B cell (primary cell): ENCODE results near the gene OR4N2. TPM values are rescaled to one million over a fixed set of nuclear protein-coding genes. Genes with fewer than 3 reads are reported as not detected.

Experiments
- ATAC-seq: fragments of 200-7000 bp; cut with Tn5 transposase; one replicate; pipeline ENCODE4 v1.10.0; 2021; ENCODE audit warnings: low read depth, mild to moderate bottlenecking, moderate number of reproducible peaks, moderate library complexity
- CTCF ChIA-PET: fragments of 350-600 bp; sonication (Branson Sonifier 250); formaldehyde crosslinking; loops from one replicate; lab custom pipeline; 2021; ENCODE audit warnings: antibody characterized with exemption, inconsistent platforms; lab: Charles Lee
- POLR2A ChIA-PET: fragments of 350-600 bp; sonication (Branson Sonifier 250); formaldehyde crosslinking; loops from one replicate; lab custom pipeline; 2021; ENCODE audit warnings: antibody characterized with exemption; lab: Charles Lee
- DNase-seq: peaks from one replicate; pipeline ENCODE4 v3.0.0; 2013
- H2AFZ ChIP-seq: 2 replicates; pipeline ENCODE4 v1.6.1; 2012; ENCODE audit warnings: mild to moderate bottlenecking, low read depth, low read length; ENCODE audit not compliant: insufficient read depth, poor library complexity, severe bottlenecking
- H3K27ac ChIP-seq, 2 donors: 1 replicate in 1 of 2; 2 replicates in 1 of 2; pipeline ENCODE4 v1.5.1; 2012 to 2013; ENCODE audit warnings: low read length in 2 of 2, mild to moderate bottlenecking in 2 of 2, moderate library complexity in 1 of 2
- H3K27me3 ChIP-seq, 4 experiments: fragments of 200-600 bp in 1 of 4; sonication (generic) in 1 of 4; replicated peaks in 1 of 4; 1 replicate in 2 of 4; 2 replicates in 2 of 4; pipeline versions ENCODE4 v1.6.1 to v1.7.0; 2013 to 2016; ENCODE audit warnings: low read length in 3 of 4, mild to moderate bottlenecking in 2 of 4, mixed read lengths in 1 of 4, moderate library complexity in 1 of 4; ENCODE audit not compliant: insufficient read depth in 4 of 4, control insufficient read depth in 3 of 4; ENCODE audit errors: control extremely low read depth in 1 of 4
- H3K36me3 ChIP-seq, 2 experiments: replicated peaks in 1 of 2; 1 replicate in 1 of 2; 2 replicates in 1 of 2; pipeline versions ENCODE4 v1.6.1 to v1.7.1; 2013; ENCODE audit warnings: low read length in 1 of 2; ENCODE audit not compliant: insufficient read depth in 2 of 2, control insufficient read depth in 1 of 2; ENCODE audit errors: control extremely low read depth in 1 of 2, extremely low read depth in 1 of 2
- H3K4me1 ChIP-seq, 2 donors: fragments of 200-600 bp in 1 of 2; sonication (generic) in 1 of 2; 1 replicate in 1 of 2; 2 replicates in 1 of 2; pipeline versions ENCODE4 v1.5.1 to v1.6.1; 2013 to 2017; ENCODE audit warnings: low read length in 2 of 2; ENCODE audit not compliant: control insufficient read depth in 2 of 2, insufficient read depth in 2 of 2
- H3K4me2 ChIP-seq: replicated peaks from 2 replicates; pipeline ENCODE3; 2012; ENCODE audit warnings: mild to moderate bottlenecking, low read depth, low read length; ENCODE audit not compliant: poor library complexity, severe bottlenecking
- H3K4me3 ChIP-seq, 5 experiments: fragments of 200-600 bp in 1 of 5; sonication (generic) in 1 of 5; 1 replicate in 3 of 5; 2 replicates in 2 of 5; pipeline versions ENCODE4 v1.5.1 to v1.7.0; 2011 to 2016; ENCODE audit warnings: low read length in 4 of 5, mild to moderate bottlenecking in 4 of 5, low read depth in 2 of 5, control low read depth in 1 of 5, moderate library complexity in 1 of 5; ENCODE audit not compliant: insufficient read depth in 1 of 5; ENCODE audit errors: control extremely low read depth in 1 of 5, extremely low read depth in 1 of 5
- H3K79me2 ChIP-seq: fragments of 200-600 bp; sonication (generic); one replicate; pipeline ENCODE4 v1.6.0; 2016; ENCODE audit warnings: low read length; ENCODE audit not compliant: control insufficient read depth, insufficient read depth
- H3K9ac ChIP-seq: fragments of 200-600 bp; sonication (generic); 2 replicates; pipeline ENCODE4 v1.6.1; 2017; ENCODE audit warnings: mild to moderate bottlenecking, low read length, moderate library complexity
- H3K9me3 ChIP-seq, 3 donors: one replicate each; pipeline versions ENCODE4 v1.6.1 to v1.7.1; 2013; ENCODE audit warnings: low read length in 2 of 3; ENCODE audit not compliant: control insufficient read depth in 2 of 3, insufficient read depth in 1 of 3; ENCODE audit errors: control extremely low read depth in 1 of 3
- H4K20me1 ChIP-seq: 2 replicates; pipeline ENCODE4 v1.6.0; 2012; ENCODE audit warnings: mild to moderate bottlenecking, low read length; ENCODE audit not compliant: insufficient read depth, control insufficient read depth, poor library complexity, severe bottlenecking
- H3K27ac Mint-ChIP-seq: one replicate; pipeline ENCODE4 v1.8.0; 2021; ENCODE audit warnings: mixed read lengths
- H3K27me3 Mint-ChIP-seq: one replicate; pipeline ENCODE4 v1.8.0; 2021; ENCODE audit warnings: mixed read lengths
- H3K4me1 Mint-ChIP-seq: one replicate; pipeline ENCODE4 v1.8.0; 2021; ENCODE audit warnings: mixed read lengths
- H3K4me3 Mint-ChIP-seq: one replicate; pipeline ENCODE4 v1.8.0; 2021; ENCODE audit warnings: mixed read lengths
- H3K9me3 Mint-ChIP-seq: one replicate; pipeline ENCODE4 v1.8.0; 2022; ENCODE audit warnings: mixed read lengths; ENCODE audit not compliant: insufficient read depth
- CTCF ChIP-seq: fragments of 200-600 bp; IDR thresholded peaks from one replicate; pipeline ENCODE4 v1.8.0; 2022; ENCODE audit warnings: antibody characterized with exemption, mild to moderate bottlenecking
- EZH2 ChIP-seq: IDR thresholded peaks from 2 replicates; pipeline ENCODE4 v1.6.1; 2012; ENCODE audit warnings: borderline replicate concordance, low read depth, mild to moderate bottlenecking, moderate library complexity, low read length; ENCODE audit not compliant: insufficient read depth, poor library complexity, severe bottlenecking
- WGBS: methylation state at CpG from one replicate; pipeline ENCODE4 v1.1.5; 2013; ENCODE audit warnings: missing lambda C conversion rate; ENCODE audit not compliant: insufficient coverage; 5-methylcytosine and 5-hydroxymethylcytosine counted together
- intact Hi-C: fragments of 100-400 bp; cut with micrococcal nuclease; formaldehyde crosslinking; loops from one replicate; pipeline ENCODE4 v1.10.0; 2022
- polyA plus RNA-seq: library from polyadenylated mRNA; depleted of rRNA; stranded (reverse); fragments of >200 nt; gene quantifications from 2 replicates; pipeline ENCODE4 v1.2.3, GENCODE V29; 2012
- total RNA-seq, 2 donors: library from RNA; stranded (reverse); fragments of 120-200 nt in 1 of 2; gene quantifications; 1 replicate in 1 of 2; 2 replicates in 1 of 2; pipeline versions ENCODE4 v1.2.3 to v1.2.4, GENCODE V29; 2013 to 2022

Gene OR4N2
- total and polyA plus RNA-seq, 2 donors (not counting 1 experiment from before 2014, with no cell fraction given), result not detected

DNA sequence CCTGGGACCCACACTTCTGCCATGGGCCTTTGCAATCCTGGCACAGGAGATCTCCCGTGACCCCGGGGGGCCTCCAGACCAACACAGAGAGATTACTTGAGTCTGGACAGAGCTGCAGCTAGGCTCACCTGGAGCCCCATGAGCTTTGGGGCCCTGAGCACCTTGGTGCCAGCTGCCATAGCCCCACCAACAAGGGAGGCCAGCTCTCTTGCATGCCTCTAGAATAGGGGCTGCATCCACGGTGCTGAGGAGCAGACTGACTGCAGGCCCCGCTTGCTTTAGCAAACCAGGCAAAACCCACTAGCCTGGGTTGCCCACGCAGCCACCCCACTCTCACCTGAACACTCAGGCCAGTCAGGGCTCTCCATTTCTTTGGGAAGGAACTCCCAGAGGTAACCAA lies 3.7 kb upstream of the OR4N2 start:
- H3K4me1 Mint-ChIP-seq, result no peaks in the 10 kb centered on the region
- no peak overlapping the region for H2AFZ ChIP-seq
- DNase-seq (no peak), ATAC-seq (no peak)
- intact Hi-C loops, result no loop called here
- no peak overlapping the region for H3K4me3 Mint-ChIP-seq
- no peaks in the 10 kb centered on the region for H3K36me3 ChIP-seq
- CTCF ChIA-PET, result no interaction called here
- no peaks in the 10 kb centered on the region for H3K4me1 ChIP-seq
- POLR2A ChIA-PET, result no interaction called here
- H3K79me2 ChIP-seq, result no peaks in the 10 kb centered on the region
- no peak overlapping the region for H3K9ac ChIP-seq
- H3K27me3 ChIP-seq, result no peaks in the 10 kb centered on the region
- peaks cover 0 to 16% (median 2%) of the 10 kb centered on the region in 3 donors for H3K9me3 ChIP-seq
- no peaks in the 10 kb centered on the region for H4K20me1 ChIP-seq
- H3K4me2 ChIP-seq, result no peak overlapping the region
- no peaks in the 10 kb centered on the region for H3K27me3 Mint-ChIP-seq
- no peak overlapping the region for H3K4me3 ChIP-seq
- WGBS, result 85% methylated on average over 4 of the region's 5 CpGs
- peaks cover 8% of the 10 kb centered on the region for H3K9me3 Mint-ChIP-seq
- TF ChIP-seq EZH2 (no peak), CTCF (no peak)
- H3K27ac Mint-ChIP-seq, result no peak overlapping the region
- no peak overlapping the region for H3K27ac ChIP-seq

GRCh38 chr14:19800282-19801117 lies 3.1 kb upstream of the OR4N2 start:
- no peak overlapping the region for H2AFZ ChIP-seq
- Mint-ChIP-seq H3K27ac (no peak overlapping the region), H3K27me3 (no peaks in the 10 kb centered on the region), H3K9me3 (peaks cover 8% of the 10 kb centered on the region), H3K4me3 (no peak overlapping the region), H3K4me1 (no peaks in the 10 kb centered on the region)
- 90% methylated on average over 16 of the region's 17 CpGs for WGBS
- DNase-seq (no peak), ATAC-seq (no peak)
- no peaks in the 10 kb centered on the region for H3K79me2 ChIP-seq
- no peak overlapping the region for H3K4me2 ChIP-seq
- no peak overlapping the region for H3K9ac ChIP-seq
- H3K4me1 ChIP-seq, result no peaks in the 10 kb centered on the region
- H4K20me1 ChIP-seq, result no peaks in the 10 kb centered on the region
- H3K27me3 ChIP-seq, result no peaks in the 10 kb centered on the region
- ChIA-PET CTCF (no interaction called here), POLR2A (no interaction called here)
- H3K9me3 ChIP-seq, result peaks cover 0 to 16% (median 2%) of the 10 kb centered on the region in 3 donors
- H3K36me3 ChIP-seq, result no peaks in the 10 kb centered on the region
- no peak overlapping the region for H3K4me3 ChIP-seq
- intact Hi-C loops, result no loop called here
- TF ChIP-seq EZH2 (no peak), CTCF (no peak)
- H3K27ac ChIP-seq, result no peak overlapping the region
